Tibial nerve (tissue), 3 donors: ENCODE data around the gene ANO2.

Source experiments
- CTCF ChIP-seq, 5 experiments: fragments of 200-600 bp in 3 of 5; fragments of 450-650 bp in 2 of 5; sonication (generic) in 3 of 5; IDR thresholded peaks; one replicate each; pipeline ENCODE4 v1.5.1; 2016 to 2019; ENCODE audit warnings: antibody characterized with exemption in 5 of 5, mild to moderate bottlenecking in 3 of 5, moderate library complexity in 2 of 5
- POLR2A ChIP-seq, 2 donors: fragments of 450-650 bp; IDR thresholded peaks; one replicate each; pipeline ENCODE4 v1.6.1; 2017; ENCODE audit warnings: antibody characterized with exemption in 2 of 2, mild to moderate bottlenecking in 2 of 2, moderate library complexity in 2 of 2

DNA sequence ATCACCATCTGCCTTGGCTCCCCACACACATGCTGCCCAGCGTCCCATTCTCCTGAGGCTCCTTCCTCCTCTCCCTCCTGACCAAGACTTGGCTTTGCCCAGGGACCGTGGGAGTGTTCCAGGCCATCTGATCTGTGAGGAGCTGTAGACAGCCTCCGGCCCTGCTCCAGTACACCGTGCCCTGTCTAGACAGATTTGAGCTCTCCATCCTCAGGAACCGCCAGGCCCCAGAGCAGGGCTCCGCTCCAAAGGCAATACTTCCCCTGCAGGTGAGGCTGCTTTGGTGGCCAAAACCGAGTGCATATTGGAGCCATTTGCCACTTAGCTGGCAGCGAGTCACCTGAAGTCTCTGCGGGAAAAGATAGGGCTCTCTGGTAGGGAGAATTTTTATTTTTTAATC lies 147.4 kb downstream of the ANO2 start:
- TF ChIP-seq CTCF (IDR thresholded peaks at IDR 0.05) (no peak), POLR2A (IDR thresholded peaks at IDR 0.05) (no peak)
